ENCODE data around the gene ATP1A4. TPM values are rescaled to one million over a fixed set of nuclear protein-coding genes. Genes with fewer than 3 reads are reported as not detected.

ATP1A4 gene
- total RNA-seq (2022; extraction: Qiagen RNA extraction): 0.07 TPM in 1 of 5 replicates, not detected in the others

GRCh38 chr1:160151303-160151702 lies at the start of gene ATP1A4:
TSS of gene ATP1A4 (plus strand) at chr1:160151603. CDS start at chr1:160152041, 438 bp downstream.

GRCh38 chr1:160115545-160116282 lies 35.7 kb upstream of the ATP1A4 start, which contains the start of gene ATP1A2:
TSS of gene ATP1A2 (plus strand) at chr1:160115759. CDS start at chr1:160115862, 103 bp downstream.

GRCh38 chr1:160189649-160190625 lies 38.5 kb downstream of the ATP1A4 start, which contains the start of gene CASQ1:
TSS of gene CASQ1 (plus strand) at chr1:160190575. CDS start at chr1:160190752, 177 bp downstream.

GRCh38 chr1:160205242-160206035 lies 54.0 kb downstream of the ATP1A4 start, which contains the start of gene PEA15:
TSS of gene PEA15 (plus strand) at chr1:160205384. CDS start at chr1:160211545, 6,161 bp downstream.

Other genes with a start within 250 kb of the ATP1A4 start
- gene TAGLN2, start 226.1 kb upstream of the ATP1A4 start, total RNA-seq (2022; extraction: Qiagen RNA extraction): 1,017 to 1,045 TPM (median 1,025 TPM) in 5 replicates
- gene IGSF9, start 206.0 kb upstream of the ATP1A4 start, total RNA-seq (2022; extraction: Qiagen RNA extraction): 0.12 to 0.22 TPM (median 0.15 TPM) in 5 replicates
- gene SLAMF9, start 197.4 kb upstream of the ATP1A4 start, total RNA-seq (2022; extraction: Qiagen RNA extraction): 0.25 to 0.64 TPM (median 0.41 TPM) in 5 replicates
- gene PIGM, start 119.6 kb upstream of the ATP1A4 start, total RNA-seq (2022; extraction: Qiagen RNA extraction): 3.8 to 5.1 TPM (median 4.3 TPM) in 5 replicates
- gene KCNJ10, start 81.4 kb upstream of the ATP1A4 start, total RNA-seq (2022; extraction: Qiagen RNA extraction): not detected in 5 replicates
- not detected in 5 replicates for gene KCNJ9, start 70.1 kb upstream of the ATP1A4 start, total RNA-seq (2022; extraction: Qiagen RNA extraction)
- gene IGSF8, start 53.0 kb upstream of the ATP1A4 start, total RNA-seq (2022; extraction: Qiagen RNA extraction): 6.8 to 10.2 TPM (median 9.4 TPM) in 5 replicates
- gene ATP1A2, start 35.8 kb upstream of the ATP1A4 start, total RNA-seq (2022; extraction: Qiagen RNA extraction): 0.08 to 0.19 TPM (median 0.15 TPM) in 5 replicates
- gene CASQ1, start 39.0 kb downstream of the ATP1A4 start, total RNA-seq (2022; extraction: Qiagen RNA extraction): 0.03 to 0.10 TPM in 2 of 5 replicates, not detected in the others
- gene PEA15, start 53.8 kb downstream of the ATP1A4 start, total RNA-seq (2022; extraction: Qiagen RNA extraction): 176 to 201 TPM (median 182 TPM) in 5 replicates
- 42.0 to 49.2 TPM (median 46.5 TPM) in 5 replicates for gene DCAF8, start 110.9 kb downstream of the ATP1A4 start, total RNA-seq (2022; extraction: Qiagen RNA extraction)
- 19.2 to 25.9 TPM (median 23.1 TPM) in 5 replicates for gene PEX19, start 133.5 kb downstream of the ATP1A4 start, total RNA-seq (2022; extraction: Qiagen RNA extraction)
- gene COPA, start 191.6 kb downstream of the ATP1A4 start, total RNA-seq (2022; extraction: Qiagen RNA extraction): 74.9 to 101 TPM (median 78.0 TPM) in 5 replicates
- 39.1 to 48.5 TPM (median 45.8 TPM) in 5 replicates for gene NCSTN, start 191.8 kb downstream of the ATP1A4 start, total RNA-seq (2022; extraction: Qiagen RNA extraction)
- 0.32 to 0.71 TPM (median 0.40 TPM) in 5 replicates for gene NHLH1, start 215.5 kb downstream of the ATP1A4 start, total RNA-seq (2022; extraction: Qiagen RNA extraction)
- 0.46 to 0.98 TPM (median 0.71 TPM) in 5 replicates for gene VANGL2, start 249.0 kb downstream of the ATP1A4 start, total RNA-seq (2022; extraction: Qiagen RNA extraction)